Loucy (cell line): ENCODE measurements around the gene ENTPD2.

ENCODE experiments used
- H2AFZ ChIP-seq: fragments of 200-600 bp; sonication (generic); 2 replicates; pipeline ENCODE4 v1.6.0; 2016; ENCODE audit warnings: antibody characterized with exemption, mild to moderate bottlenecking, low read length, moderate library complexity
- H3F3A ChIP-seq: fragments of 200-600 bp; 2 replicates; pipeline ENCODE4 v1.6.0; 2016; ENCODE audit warnings: antibody characterized with exemption, low read depth, mild to moderate bottlenecking
- H3K27me3 ChIP-seq: fragments of 200-600 bp; sonication (generic); 2 replicates; pipeline ENCODE4 v1.6.1; 2014; ENCODE audit warnings: low read length, mild to moderate bottlenecking; ENCODE audit not compliant: insufficient read depth, poor library complexity, severe bottlenecking
- H3K36me3 ChIP-seq: fragments of 200-600 bp; sonication (generic); 2 replicates; pipeline ENCODE4 v1.6.1; 2016; ENCODE audit warnings: low read length; ENCODE audit not compliant: insufficient read depth
- H3K4me1 ChIP-seq: fragments of 200-600 bp; sonication (generic); 2 replicates; pipeline ENCODE4 v1.5.1; 2014; ENCODE audit warnings: low read length, mild to moderate bottlenecking; ENCODE audit not compliant: insufficient read depth, poor library complexity, severe bottlenecking
- H3K4me2 ChIP-seq: fragments of 200-600 bp; sonication (generic); 2 replicates; pipeline ENCODE4 v1.6.0; 2014; ENCODE audit warnings: antibody characterized with exemption, low read length, low read depth, mild to moderate bottlenecking; ENCODE audit not compliant: poor library complexity, severe bottlenecking
- H3K4me3 ChIP-seq: fragments of 200-600 bp; sonication (generic); 2 replicates; pipeline ENCODE4 v1.5.1; 2014; ENCODE audit warnings: low read length, mild to moderate bottlenecking, mixed read lengths; ENCODE audit not compliant: poor library complexity, severe bottlenecking
- H3K79me2 ChIP-seq: fragments of 200-600 bp; sonication (generic); 2 replicates; pipeline ENCODE4 v1.6.1; 2014; ENCODE audit warnings: low read length; ENCODE audit not compliant: insufficient read depth
- H3K9ac ChIP-seq: fragments of 200-600 bp; sonication (generic); 2 replicates; pipeline ENCODE4 v1.6.0; 2014; ENCODE audit warnings: mild to moderate bottlenecking, low read depth, low read length, moderate library complexity; ENCODE audit not compliant: poor library complexity, severe bottlenecking
- H3K9me2 ChIP-seq: fragments of 200-600 bp; sonication (generic); replicated peaks from 2 replicates; pipeline ENCODE4 v1.6.1; 2016; ENCODE audit warnings: low read depth, low read length, mixed read lengths
- H3K9me3 ChIP-seq: fragments of 200-600 bp; sonication (generic); 2 replicates; pipeline ENCODE4 v1.6.1; 2014; ENCODE audit warnings: mild to moderate bottlenecking, antibody characterized with exemption, low read length, low read depth; ENCODE audit not compliant: insufficient read depth
- H4K20me1 ChIP-seq: fragments of 200-600 bp; sonication (generic); 2 replicates; pipeline ENCODE4 v1.6.0; 2014; ENCODE audit warnings: antibody characterized with exemption, low read length, mild to moderate bottlenecking; ENCODE audit not compliant: insufficient read depth, poor library complexity, severe bottlenecking
- CTCF ChIP-seq: fragments of 200-600 bp; sonication (generic); conservative IDR thresholded peaks from 2 replicates; pipeline ENCODE4 v1.5.1; 2014; ENCODE audit warnings: mild to moderate bottlenecking, antibody characterized with exemption, low read length
- EZH2phosphoT487 ChIP-seq: fragments of 200-600 bp; IDR thresholded peaks from 2 replicates; pipeline ENCODE4 v1.6.1; 2018; ENCODE audit warnings: antibody characterized with exemption, mild to moderate bottlenecking, moderate library complexity, borderline replicate concordance

The ENTPD2 gene

GRCh38 chr9:137087409-137087925, 33.6 kb upstream of the ENTPD2 start:
- no peaks in the 10 kb centered on the region for H3K27me3 ChIP-seq
- H2AFZ ChIP-seq, result peak overlapping the region; percentile 87
- peak overlapping the region; percentile 85 for H3K4me2 ChIP-seq
- peaks cover 20% of the 10 kb centered on the region for H3K4me1 ChIP-seq
- no peaks in the 10 kb centered on the region for H3K9me2 ChIP-seq
- peak overlapping the region; percentile 88 for H3K4me3 ChIP-seq
- H3K9me3 ChIP-seq, result no peaks in the 10 kb centered on the region
- peak overlapping the region; percentile 92 for H3K9ac ChIP-seq
- peaks cover 39% of the 10 kb centered on the region for H3K79me2 ChIP-seq
- H3F3A ChIP-seq, result no peaks in the 10 kb centered on the region
- no peaks in the 10 kb centered on the region for H3K36me3 ChIP-seq
- H4K20me1 ChIP-seq, result no peaks in the 10 kb centered on the region
- TF ChIP-seq CTCF (no peak), EZH2phosphoT487 (no peak)

- no peaks in the 10 kb centered on the region for H3K27me3 ChIP-seq
- peak within 1 kb of the TSS; percentile 86 for H3K4me2 ChIP-seq
- H4K20me1 ChIP-seq, result no peaks in the 10 kb centered on the region
- peaks cover 39% of the 10 kb centered on the region for H3K79me2 ChIP-seq
- no peaks in the 10 kb centered on the region for H3K36me3 ChIP-seq
- no peaks in the 10 kb centered on the region for H3K9me3 ChIP-seq
- TF ChIP-seq EZH2phosphoT487 (no peak), CTCF (no peak)
- H3F3A ChIP-seq, result no peaks in the 10 kb centered on the region
- H2AFZ ChIP-seq, result peak within 1 kb of the TSS; percentile 87
- peak within 1 kb of the TSS; percentile 88 for H3K4me3 ChIP-seq
- peaks cover 20% of the 10 kb centered on the region for H3K4me1 ChIP-seq
- H3K9me2 ChIP-seq, result no peaks in the 10 kb centered on the region
- peak within 1 kb of the TSS; percentile 92 for H3K9ac ChIP-seq
Measured at GRCh38 chr9:137086531-137087408, 32.9 kb upstream of the ENTPD2 start, which contains the start of gene MAN1B1. TSS of gene MAN1B1 (plus strand) at chr9:137086985. CDS start at chr9:137087000, 15 bp downstream.

GRCh38 chr9:137085920-137086530, 32.2 kb upstream of the ENTPD2 start:
- Histone ChIP-seq H3K9me3 (no peaks in the 10 kb centered on the region), H3K36me3 (no peaks in the 10 kb centered on the region), H3K79me2 (peaks cover 37% of the 10 kb centered on the region), H3K9ac (peak overlapping the region; percentile 77), H4K20me1 (no peaks in the 10 kb centered on the region), H3K9me2 (no peaks in the 10 kb centered on the region), H2AFZ (peak overlapping the region; percentile 77), H3K27me3 (no peaks in the 10 kb centered on the region), H3F3A (no peaks in the 10 kb centered on the region), H3K4me1 (peaks cover 20% of the 10 kb centered on the region), H3K4me2 (peak overlapping the region; percentile 86), H3K4me3 (peak overlapping the region; percentile 88)
- TF ChIP-seq EZH2phosphoT487, result no peak
- TF ChIP-seq CTCF, result no peak
